ACC112 (cell line): ENCODE data around the gene CCDC92B.
A peak's percentile ranks its signal among the peaks of the same experiment; 100 is the strongest.

Experiments
- H2AFZ ChIP-seq: fragments of 200-600 bp; sonication (generic); one replicate; pipeline ENCODE4 v1.6.0; 2017; ENCODE audit warnings: antibody characterized with exemption, low read length; ENCODE audit not compliant: unreplicated experiment
- H3K27ac ChIP-seq: fragments of 200-600 bp; sonication (generic); 2 replicates; pipeline ENCODE4 v1.5.1; 2014; ENCODE audit warnings: low read depth, mild to moderate bottlenecking, antibody characterized with exemption, low read length, moderate library complexity
- H3K27me3 ChIP-seq: fragments of 200-600 bp; sonication (generic); 2 replicates; pipeline ENCODE4 v1.6.1; 2014; ENCODE audit warnings: mild to moderate bottlenecking, antibody characterized with exemption, low read length, moderate library complexity, mixed read lengths; ENCODE audit not compliant: insufficient read depth
- H3K36me3 ChIP-seq: fragments of 200-600 bp; sonication (generic); 2 replicates; pipeline ENCODE4 v1.6.1; 2016; ENCODE audit warnings: mild to moderate bottlenecking, antibody characterized with exemption, low read length, moderate library complexity, mixed read lengths; ENCODE audit not compliant: insufficient read depth
- H3K4me1 ChIP-seq: fragments of 200-600 bp; sonication (generic); one replicate; pipeline ENCODE4 v1.6.1; 2016; ENCODE audit warnings: low read length, mixed read lengths; ENCODE audit not compliant: insufficient read depth, unreplicated experiment, control insufficient read depth
- H3K4me3 ChIP-seq: fragments of 200-600 bp; sonication (generic); 2 replicates; pipeline ENCODE4 v1.5.1; 2014; ENCODE audit warnings: mild to moderate bottlenecking, low read depth, low read length
- H3K79me2 ChIP-seq: fragments of 200-600 bp; sonication (generic); one replicate; pipeline ENCODE4 v1.6.0; 2016; ENCODE audit warnings: low read length; ENCODE audit not compliant: control insufficient read depth, unreplicated experiment, insufficient read depth

CCDC92B gene

DNA sequence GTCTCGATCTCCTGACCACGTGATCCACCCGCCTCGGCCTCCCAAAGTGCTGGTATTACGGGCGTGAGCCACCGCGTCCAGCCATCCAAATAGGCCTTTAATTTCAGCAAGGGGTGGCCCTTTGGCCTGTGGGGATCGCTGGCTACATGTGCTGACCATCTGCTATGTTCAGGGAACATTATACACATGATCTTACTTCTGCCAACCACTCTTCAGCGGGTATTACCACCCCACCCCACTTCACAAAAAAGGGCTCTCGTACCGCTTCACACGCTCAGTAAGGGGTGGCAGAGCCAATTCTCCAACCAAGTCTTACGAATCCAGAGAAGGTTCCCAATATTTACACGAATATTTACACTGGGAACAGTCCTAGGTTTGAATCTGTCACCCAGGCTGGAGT lies 11.8 kb downstream of the CCDC92B start:
- no peaks in the 10 kb centered on the region for H3K36me3 ChIP-seq
- no peak overlapping the region for H3K27ac ChIP-seq
- H3K4me3 ChIP-seq, result no peak overlapping the region
- H2AFZ ChIP-seq, result no peak overlapping the region
- H3K4me1 ChIP-seq, result no peaks in the 10 kb centered on the region
- no peaks in the 10 kb centered on the region for H3K79me2 ChIP-seq
- H3K27me3 ChIP-seq, result peaks cover 21% of the 10 kb centered on the region; the same call in 1 of the 2 replicates

DNA sequence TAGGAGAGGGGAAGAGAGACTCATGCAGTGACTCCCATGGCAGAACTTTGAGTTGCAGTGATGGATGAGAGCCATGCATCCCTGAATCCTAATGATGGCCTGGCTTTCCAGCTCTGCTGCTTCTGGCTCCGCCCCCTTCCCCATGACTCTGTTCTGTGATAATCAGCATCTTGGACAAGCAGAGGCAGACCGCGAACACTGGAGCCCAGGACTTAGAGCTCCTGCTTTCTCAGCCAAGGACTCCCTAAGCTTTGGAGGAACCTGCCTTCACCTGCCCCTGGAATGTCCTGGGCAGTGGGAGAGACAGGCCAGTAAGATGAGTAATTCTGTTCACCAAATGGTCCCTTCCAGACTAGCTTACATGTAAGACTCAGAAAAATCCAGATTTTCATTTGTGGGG lies 12.5 kb downstream of the CCDC92B start:
- Histone ChIP-seq H3K4me1 (no peaks in the 10 kb centered on the region), H3K36me3 (no peaks in the 10 kb centered on the region), H3K4me3 (no peak overlapping the region), H3K27me3 (peaks cover 17% of the 10 kb centered on the region), H3K79me2 (no peaks in the 10 kb centered on the region), H2AFZ (no peak overlapping the region), H3K27ac (no peak overlapping the region)

DNA sequence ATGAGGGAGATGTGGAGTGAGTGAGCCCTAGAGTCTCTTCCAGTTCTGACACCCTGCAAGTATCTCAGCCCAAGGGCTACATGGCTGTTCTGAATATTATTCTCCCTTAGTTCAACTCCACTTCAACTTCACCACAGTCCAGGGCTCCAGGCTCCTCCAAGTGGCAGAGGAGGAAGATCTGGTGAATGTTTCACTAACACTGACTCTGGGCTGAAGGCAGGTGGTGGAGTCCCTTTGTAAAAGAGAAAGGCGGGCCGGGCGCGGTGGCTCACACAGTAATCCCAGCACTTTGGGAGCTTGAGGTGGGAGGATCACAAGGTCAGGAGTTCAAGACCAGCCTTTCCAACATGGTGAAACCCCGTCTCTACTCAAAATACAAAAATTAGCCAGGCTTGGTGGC lies 13.6 kb downstream of the CCDC92B start:
- Histone ChIP-seq H3K4me1 (no peaks in the 10 kb centered on the region), H3K79me2 (no peaks in the 10 kb centered on the region), H3K4me3 (no peak overlapping the region), H3K36me3 (no peaks in the 10 kb centered on the region), H3K27me3 (peaks cover 24% of the 10 kb centered on the region), H3K27ac (no peak overlapping the region), H2AFZ (no peak overlapping the region)

DNA sequence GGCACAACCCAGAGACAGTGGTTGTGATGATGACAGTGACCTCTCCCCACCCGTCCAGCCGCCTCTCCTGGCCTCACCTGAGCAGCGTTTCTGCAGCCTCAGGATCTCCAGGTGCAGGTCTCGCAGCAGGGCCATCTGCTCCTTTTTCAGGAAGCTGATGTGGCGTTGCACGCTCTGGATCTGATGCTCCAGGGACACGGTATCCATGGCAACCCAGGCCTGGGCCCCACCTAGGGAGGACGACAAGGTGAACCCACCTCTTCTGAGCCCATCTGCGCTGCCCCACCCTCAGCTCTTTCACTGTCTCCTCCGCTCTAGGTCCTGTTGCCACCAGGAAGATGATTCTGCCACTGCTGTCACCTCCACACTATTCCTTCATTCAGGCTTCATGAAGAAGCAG lies 14.5 kb downstream of the CCDC92B start:
- no peak overlapping the region for H3K4me3 ChIP-seq
- no peak overlapping the region for H2AFZ ChIP-seq
- peaks cover 26% of the 10 kb centered on the region for H3K27me3 ChIP-seq
- no peaks in the 10 kb centered on the region for H3K4me1 ChIP-seq
- no peak overlapping the region for H3K27ac ChIP-seq
- H3K36me3 ChIP-seq, result no peaks in the 10 kb centered on the region
- H3K79me2 ChIP-seq, result no peaks in the 10 kb centered on the region

DNA sequence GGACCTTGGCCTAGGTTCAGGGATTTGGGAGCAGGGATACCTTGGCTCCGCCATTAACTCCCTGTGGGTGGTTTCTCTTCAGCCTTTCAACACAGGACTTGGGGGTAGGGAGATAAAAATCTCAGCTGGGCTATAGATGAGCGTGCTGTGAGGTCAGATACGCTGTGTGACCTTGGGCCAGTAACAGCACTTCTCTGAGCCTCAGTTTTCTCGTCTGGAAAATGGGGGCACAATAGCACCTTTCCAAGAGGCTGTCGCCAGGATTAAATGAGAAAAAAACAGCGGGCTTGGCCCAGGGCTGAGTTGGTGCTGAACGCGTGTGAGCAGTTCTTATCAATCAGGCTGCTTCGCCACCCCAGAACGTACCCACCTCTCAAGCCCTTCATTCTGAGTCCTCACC lies 17.6 kb downstream of the CCDC92B start:
- no peaks in the 10 kb centered on the region for H3K4me1 ChIP-seq
- no peak overlapping the region for H2AFZ ChIP-seq
- H3K4me3 ChIP-seq, result no peak overlapping the region
- no peaks in the 10 kb centered on the region for H3K79me2 ChIP-seq
- H3K27me3 ChIP-seq, result peaks cover 26% of the 10 kb centered on the region
- no peak overlapping the region for H3K27ac ChIP-seq
- no peaks in the 10 kb centered on the region for H3K36me3 ChIP-seq

DNA sequence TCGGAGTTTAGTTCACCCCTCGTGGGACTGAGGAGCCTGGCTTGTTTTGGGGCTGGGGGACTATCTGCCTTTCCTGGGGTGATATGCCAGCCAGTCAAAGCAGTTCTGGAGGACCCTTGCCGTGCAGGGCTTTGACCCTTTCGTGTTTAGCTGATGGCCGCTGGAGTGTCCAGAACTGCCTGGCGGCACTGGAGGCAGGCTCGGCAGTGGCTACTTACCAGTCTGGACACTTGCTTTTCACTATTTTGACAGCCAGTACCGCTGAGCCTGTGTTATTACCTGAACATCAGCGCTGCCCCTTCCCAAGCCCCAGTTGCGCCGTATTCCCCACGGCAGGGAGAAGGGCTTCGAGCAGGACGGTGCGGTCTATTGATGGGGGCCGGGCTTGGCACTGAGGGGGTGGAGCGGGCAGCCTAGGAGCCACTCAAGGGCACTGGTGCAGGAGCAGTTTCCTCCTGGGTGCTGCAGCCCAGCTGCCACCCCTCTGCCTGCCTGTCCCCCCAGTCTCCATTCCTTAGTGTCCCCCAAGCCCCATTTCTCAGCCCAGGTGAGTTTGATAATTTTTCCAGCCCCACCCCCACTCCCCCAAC lies 18.6 kb downstream of the CCDC92B start:
- Histone ChIP-seq H3K4me1 (no peaks in the 10 kb centered on the region), H3K27me3 (peaks cover 26% of the 10 kb centered on the region), H3K79me2 (no peaks in the 10 kb centered on the region), H3K27ac (no peak overlapping the region), H3K4me3 (no peak overlapping the region), H3K36me3 (no peaks in the 10 kb centered on the region), H2AFZ (no peak overlapping the region)

DNA sequence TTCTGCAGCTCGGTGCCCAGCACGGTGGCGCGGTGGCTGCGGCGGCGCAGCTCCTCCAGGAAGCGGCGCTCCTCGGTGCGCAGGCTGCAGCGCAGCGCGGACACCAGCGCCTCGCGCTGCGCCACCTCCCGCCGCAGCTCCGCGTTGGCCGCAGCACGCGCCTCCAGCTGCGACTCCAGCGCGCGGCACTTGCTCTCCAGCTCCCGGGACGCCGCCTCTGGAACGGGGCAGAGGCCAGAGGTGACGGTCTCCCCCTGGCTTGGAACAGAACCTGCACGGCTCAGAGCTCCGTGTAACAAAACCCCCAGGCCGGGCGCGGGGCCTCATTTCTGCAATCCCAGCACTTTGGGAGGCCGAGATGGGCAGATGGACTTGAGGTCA lies 24.7 kb downstream of the CCDC92B start:
- no peaks in the 10 kb centered on the region for H3K4me1 ChIP-seq
- H2AFZ ChIP-seq, result no peak overlapping the region
- peaks cover 29% of the 10 kb centered on the region for H3K27me3 ChIP-seq
- peak overlapping the region; percentile 65 for H3K4me3 ChIP-seq
- no peaks in the 10 kb centered on the region for H3K36me3 ChIP-seq
- no peaks in the 10 kb centered on the region for H3K79me2 ChIP-seq
- H3K27ac ChIP-seq, result no peak overlapping the region

DNA sequence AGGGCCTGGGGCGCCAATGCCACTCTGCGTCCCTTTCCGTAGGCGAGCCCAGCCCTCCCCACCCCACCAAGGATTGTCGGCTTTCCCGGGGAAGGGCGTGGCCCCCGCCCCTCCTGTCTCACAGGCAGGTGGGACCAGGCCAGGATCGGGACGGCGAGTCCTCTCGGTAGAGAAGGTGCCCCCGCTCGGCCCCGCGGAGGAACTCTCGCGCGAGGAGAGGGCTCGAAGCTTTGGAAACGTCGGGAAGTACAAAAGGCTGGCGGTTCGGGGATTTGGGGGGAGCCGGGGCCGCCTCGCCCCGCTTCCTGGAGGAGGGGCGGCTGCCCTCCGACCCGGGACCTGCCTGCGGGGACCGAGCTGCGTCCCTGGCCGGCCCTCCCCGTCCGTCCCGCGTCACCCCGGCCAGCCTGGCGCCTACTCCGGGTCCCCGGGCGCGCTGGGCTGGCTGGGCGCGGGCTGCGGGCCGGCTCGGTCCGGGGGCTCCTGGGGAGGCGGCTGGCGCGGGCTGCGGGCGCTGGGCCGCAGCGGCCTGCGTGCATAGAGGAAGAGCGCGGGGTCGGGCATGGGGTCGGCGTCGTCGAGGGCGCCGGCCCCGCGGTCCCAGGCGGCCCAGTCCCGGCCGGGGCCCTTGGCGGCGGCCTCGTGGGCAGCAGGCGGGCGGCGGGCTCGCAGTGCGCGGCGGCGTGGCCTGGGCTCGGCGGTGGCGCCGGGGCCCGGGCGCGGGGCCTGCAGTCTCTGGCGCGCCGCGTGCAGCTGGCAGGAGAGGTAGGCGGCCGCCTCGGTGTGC lies 25.3 kb downstream of the CCDC92B start:
- Histone ChIP-seq H3K4me3 (peak overlapping the region; percentile 65), H3K27me3 (peaks cover 27% of the 10 kb centered on the region), H3K27ac (no peak overlapping the region)

DNA sequence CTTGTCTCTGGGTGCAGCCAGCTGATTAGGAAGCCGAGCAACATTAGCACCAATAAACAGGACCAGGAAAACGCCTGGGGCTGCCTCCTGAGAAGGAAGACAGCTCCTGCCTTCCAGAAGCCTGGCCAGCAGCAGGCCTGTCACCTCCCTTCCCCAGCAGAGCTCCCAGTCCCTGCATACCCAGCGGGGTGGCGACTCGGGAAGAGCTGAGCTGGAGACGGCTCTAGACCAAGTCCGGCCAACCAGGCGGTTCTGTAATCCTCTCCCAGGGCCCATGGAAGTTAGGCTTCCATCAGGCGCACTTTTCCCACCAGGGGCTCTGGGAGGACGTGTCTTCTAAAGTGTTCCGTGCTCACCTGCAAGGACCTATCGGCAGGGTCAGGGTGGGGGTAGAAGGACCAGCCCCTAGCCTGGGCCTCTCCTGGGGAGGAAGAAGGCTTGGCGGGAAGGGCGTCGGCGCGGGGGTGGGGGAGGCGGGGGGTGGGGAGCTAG lies 25.9 kb downstream of the CCDC92B start:
- no peaks in the 10 kb centered on the region for H3K79me2 ChIP-seq
- no peaks in the 10 kb centered on the region for H3K4me1 ChIP-seq
- H3K4me3 ChIP-seq, result no peak overlapping the region; the same call in 1 of the 2 replicates

More for the DNA sequence above, 25.3 kb downstream of the CCDC92B start:
- no peaks in the 10 kb centered on the region for H3K4me1 ChIP-seq
- no peaks in the 10 kb centered on the region for H3K79me2 ChIP-seq
- H3K36me3 ChIP-seq, result no peaks in the 10 kb centered on the region
- H2AFZ ChIP-seq, result peak overlapping the region; percentile 60

DNA sequence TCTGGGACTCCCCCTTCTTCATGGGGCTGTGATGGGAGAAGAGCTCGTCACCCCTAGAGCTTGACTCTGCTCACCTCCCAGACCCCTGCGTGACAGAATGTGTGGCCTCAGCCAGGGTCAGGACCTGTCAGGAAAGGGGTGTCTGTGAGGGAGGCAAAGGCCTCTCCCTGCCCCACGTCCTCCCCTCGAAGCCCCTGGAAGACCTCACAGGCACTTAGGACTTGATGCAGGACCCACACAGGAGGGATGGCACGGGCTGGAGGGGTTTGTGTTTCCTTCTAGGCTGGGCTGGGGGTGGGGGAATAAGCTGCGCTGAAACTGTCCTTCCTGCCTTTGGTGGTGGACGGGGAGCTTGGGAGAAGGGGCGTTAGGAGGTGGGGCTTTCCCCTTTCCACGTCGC lies 26.8 kb downstream of the CCDC92B start:
- Histone ChIP-seq H3K36me3 (no peaks in the 10 kb centered on the region), H3K4me1 (no peaks in the 10 kb centered on the region), H3K4me3 (no peak overlapping the region), H2AFZ (no peak overlapping the region), H3K79me2 (no peaks in the 10 kb centered on the region), H3K27ac (no peak overlapping the region), H3K27me3 (peaks cover 27% of the 10 kb centered on the region)

More for the DNA sequence above, 25.9 kb downstream of the CCDC92B start:
- Histone ChIP-seq H3K27ac (no peak overlapping the region), H3K36me3 (no peaks in the 10 kb centered on the region), H2AFZ (peak overlapping the region; percentile 38), H3K27me3 (peaks cover 27% of the 10 kb centered on the region)

DNA sequence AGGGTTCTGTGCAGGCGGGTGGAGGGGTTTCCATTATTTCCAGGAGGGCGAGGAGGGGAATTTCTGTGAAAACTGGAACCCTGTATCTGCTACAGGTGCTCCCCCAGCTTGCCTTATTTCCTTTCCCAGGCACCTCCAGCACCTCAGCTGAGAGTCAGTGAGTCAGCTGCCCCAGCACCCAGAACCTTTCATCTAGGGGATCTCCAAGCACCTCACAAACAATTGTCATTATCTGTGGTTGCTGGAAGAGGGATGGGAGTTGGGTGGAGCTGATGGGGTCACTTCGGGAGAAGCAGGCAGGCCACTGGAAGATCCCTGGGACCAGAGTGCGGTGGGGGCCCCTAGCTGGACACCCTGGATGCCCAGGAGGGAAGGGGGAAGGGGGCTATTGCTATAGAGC lies 27.8 kb downstream of the CCDC92B start:
- Histone ChIP-seq H3K27me3 (peaks cover 27% of the 10 kb centered on the region), H3K79me2 (no peaks in the 10 kb centered on the region), H3K36me3 (no peaks in the 10 kb centered on the region), H3K4me3 (no peak overlapping the region), H2AFZ (no peak overlapping the region), H3K4me1 (no peaks in the 10 kb centered on the region), H3K27ac (no peak overlapping the region)
